HepG2 (cell line): ENCODE data around the gene ANXA11. TPM values are rescaled to one million over a fixed set of nuclear protein-coding genes. Genes with fewer than 3 reads are reported as not detected.

Source experiments
- ELF1 ChIP-seq: sonication (generic); formaldehyde crosslinking; IDR thresholded peaks from 2 replicates; pipeline ENCODE4 v1.4.0; 2020; ENCODE audit warnings: missing genetic modification reagents
- ELF3 ChIP-seq: IDR thresholded peaks from 2 replicates; pipeline ENCODE4 v1.6.1; 2016; ENCODE audit warnings: missing genetic modification reagents, missing compliant biosample characterization
- ETV5 ChIP-seq: IDR thresholded peaks from 2 replicates; pipeline ENCODE4 v1.6.1; 2018; ENCODE audit warnings: missing biosample characterization, missing genetic modification reagents, inconsistent platforms, borderline replicate concordance
- GFI1 ChIP-seq: sonication (generic); formaldehyde crosslinking; IDR thresholded peaks from 2 replicates; pipeline ENCODE4 v1.5.0; 2020; ENCODE audit warnings: missing genetic modification reagents, mild to moderate bottlenecking, borderline replicate concordance
- IRF1 ChIP-seq: sonication (generic); formaldehyde crosslinking; IDR thresholded peaks from 2 replicates; pipeline ENCODE4 v1.4.0; 2020; ENCODE audit warnings: low read depth, mild to moderate bottlenecking, missing genetic modification reagents
- IRF2 ChIP-seq: IDR thresholded peaks from 2 replicates; pipeline ENCODE4 v1.6.1; 2018; ENCODE audit warnings: missing genetic modification reagents, missing compliant biosample characterization
- KIAA2018 ChIP-seq: sonication (generic); formaldehyde crosslinking; IDR thresholded peaks from 2 replicates; pipeline ENCODE4 v1.5.0; 2020; ENCODE audit warnings: mild to moderate bottlenecking, missing genetic modification reagents, borderline replicate concordance
- MXD1 ChIP-seq: sonication (generic); formaldehyde crosslinking; IDR thresholded peaks from 2 replicates; pipeline ENCODE4 v1.4.0; 2020; ENCODE audit warnings: mild to moderate bottlenecking, missing genetic modification reagents
- NCOR1 ChIP-seq: fragments of 200-600 bp; sonication (generic); IDR thresholded peaks from 2 replicates; pipeline ENCODE4 v1.7.0; 2017; ENCODE audit warnings: antibody characterized with exemption, low read length, borderline replicate concordance
- RBM39 ChIP-seq: fragments of 200-400 bp; formaldehyde crosslinking; IDR thresholded peaks from one replicate; pipeline ENCODE4 v1.6.1; 2018; ENCODE audit warnings: antibody characterized with exemption, mild to moderate bottlenecking, low read depth, low read length; ENCODE audit not compliant: poor library complexity, severe bottlenecking
- RXRA ChIP-seq: sonication (generic); formaldehyde crosslinking; IDR thresholded peaks from 2 replicates; pipeline ENCODE4 v1.5.1; 2020; ENCODE audit warnings: missing genetic modification reagents
- TBX2 ChIP-seq: sonication (generic); formaldehyde crosslinking; IDR thresholded peaks from 2 replicates; pipeline ENCODE4 v1.5.0; 2020; ENCODE audit warnings: missing genetic modification reagents, mild to moderate bottlenecking, borderline replicate concordance
- ZNF180 ChIP-seq: sonication (generic); formaldehyde crosslinking; IDR thresholded peaks from 2 replicates; pipeline ENCODE4 v1.4.0; 2020; ENCODE audit warnings: low read depth, missing genetic modification reagents, borderline replicate concordance
- ZNF274 ChIP-seq: sonication (generic); formaldehyde crosslinking; IDR thresholded peaks from 2 replicates; pipeline ENCODE4 v1.5.1; 2020; ENCODE audit warnings: mild to moderate bottlenecking, missing genetic modification reagents
- ZNF3 ChIP-seq: IDR thresholded peaks from 2 replicates; pipeline ENCODE4 v1.7.0; 2017; ENCODE audit warnings: inconsistent platforms
- ZNF574 ChIP-seq: sonication (generic); formaldehyde crosslinking; IDR thresholded peaks from 2 replicates; pipeline ENCODE4 v1.4.0; 2020; ENCODE audit warnings: missing genetic modification reagents
- polyA plus RNA-seq, 8 experiments: library from polyadenylated mRNA; depleted of rRNA in 3 of 8; stranded (reverse) in 7 of 8; unstranded in 1 of 8; fragments of >200 nt; fragmentation: Illumina TruSeq in 4 of 8; extraction: Trizol in 4 of 8; gene quantifications; 2 replicates each; pipeline versions ENCODE4 v1.2.1 to v1.2.3, GENCODE V29; 2011 to 2016; ENCODE audit warnings: low read depth in 4 of 8, missing spikeins in 1 of 8, mixed read lengths in 1 of 8; ENCODE audit not compliant: insufficient read depth in 1 of 8
- total RNA-seq, 5 experiments: library from RNA; depleted of rRNA; stranded (reverse); fragments of >200 nt; fragmentation: Illumina TruSeq; extraction: Trizol; gene quantifications; 2 replicates each; pipeline ENCODE4 v1.2.3, GENCODE V29; 2016; ENCODE audit warnings: low read depth in 1 of 5

ANXA11 gene
- total and polyA plus RNA-seq, 2 of the 13 experiments (the other 11 are each of a cell fraction or from before 2014, with no cell fraction given), result 30.6 to 51.5 TPM

- 0 out of 2 replicates have a peak, but pooled peaks have one; percentile 37 for TF ChIP-seq IRF1
- no peak for TF ChIP-seq NCOR1
- TF ChIP-seq ELF3, result peak; percentile 81
- TF ChIP-seq ZNF274 (CRISPR knock-in tag), result peak; percentile 43; the same call in 1 of the 2 replicates
- peak; percentile 65 for TF ChIP-seq ELF1 (CRISPR knock-in tag)
- TF ChIP-seq ETV5 (CRISPR knock-in tag), result peak; percentile 72
- TF ChIP-seq ZNF574 (CRISPR knock-in tag), result peak; percentile 56; the same call in 1 of the 2 replicates
- TF ChIP-seq TBX2, result peak; percentile 42; the same call in 1 of the 2 replicates
- 0 out of 2 replicates have a peak, but pooled peaks have one; percentile 72 for TF ChIP-seq KIAA2018
- TF ChIP-seq MXD1, result no peak
- peak; percentile 78 for TF ChIP-seq RBM39
- no peak for TF ChIP-seq RXRA (CRISPR knock-in tag)
- no peak for TF ChIP-seq ZNF180
- TF ChIP-seq IRF2 (CRISPR knock-in tag), result 0 out of 2 replicates have a peak, but pooled peaks have one; percentile 47
- 0 out of 2 replicates have a peak, but pooled peaks have one; percentile 35 for TF ChIP-seq GFI1 (CRISPR knock-in tag)
- no peak for TF ChIP-seq ZNF3 (CRISPR knock-in tag)
Measured at GRCh38 chr10:80205477-80206276, at the start of gene ANXA11 (continued).
